Ascending aorta (tissue), 2 donors: ENCODE data around the gene CHRNA1. TPM values are rescaled to one million over a fixed set of nuclear protein-coding genes. Genes with fewer than 3 reads are reported as not detected.

Experiments used
- DNase-seq, 2 donors: peaks; one replicate each; pipeline ENCODE4 v3.0.0-alpha.2; 2019; ENCODE audit warnings: low spot score in 2 of 2
- H3K27ac ChIP-seq, 2 donors: fragments of 200-600 bp; sonication (generic); one replicate each; pipeline ENCODE4 v1.5.1; 2016 to 2017; ENCODE audit warnings: mild to moderate bottlenecking in 1 of 2
- H3K27me3 ChIP-seq: fragments of 200-600 bp; sonication (generic); one replicate; pipeline ENCODE4 v1.5.1; 2017
- H3K36me3 ChIP-seq, 2 donors: fragments of 200-600 bp; sonication (generic); one replicate each; pipeline ENCODE4 v1.5.1; 2016
- H3K4me1 ChIP-seq, 2 donors: fragments of 200-600 bp; sonication (generic); one replicate each; pipeline ENCODE4 v1.5.1; 2016 to 2017; ENCODE audit warnings: mild to moderate bottlenecking in 1 of 2
- H3K4me3 ChIP-seq, 2 donors: fragments of 200-600 bp; sonication (generic); one replicate each; pipeline ENCODE4 v1.5.1; 2016 to 2017; ENCODE audit warnings: mild to moderate bottlenecking in 1 of 2
- H3K9me3 ChIP-seq, 2 donors: fragments of 200-600 bp; sonication (generic); one replicate each; pipeline ENCODE4 v1.5.1; 2016
- intact Hi-C: fragments of 100-400 bp; cut with DNase I; formaldehyde crosslinking; loops from one replicate; pipeline ENCODE4 v1.15.1; 2023
- total RNA-seq: library from RNA; depleted of rRNA; stranded (reverse); fragments of >200 nt; gene quantifications from one replicate; pipeline ENCODE4 v1.1.0, GENCODE V29; 2016
- TF ChIP-seq, protein P1 (sequence below), 3 experiments: fragments of 200-600 bp in 2 of 3; fragments of 450-650 bp in 1 of 3; sonication (generic) in 2 of 3; IDR thresholded peaks; one replicate each; pipeline ENCODE4 v1.5.1; 2016 to 2019; ENCODE audit warnings: antibody characterized with exemption in 3 of 3, mild to moderate bottlenecking in 1 of 3, moderate library complexity in 1 of 3

CHRNA1 gene
- total RNA-seq, 1 donor from 2014 or later: not detected

DNA sequence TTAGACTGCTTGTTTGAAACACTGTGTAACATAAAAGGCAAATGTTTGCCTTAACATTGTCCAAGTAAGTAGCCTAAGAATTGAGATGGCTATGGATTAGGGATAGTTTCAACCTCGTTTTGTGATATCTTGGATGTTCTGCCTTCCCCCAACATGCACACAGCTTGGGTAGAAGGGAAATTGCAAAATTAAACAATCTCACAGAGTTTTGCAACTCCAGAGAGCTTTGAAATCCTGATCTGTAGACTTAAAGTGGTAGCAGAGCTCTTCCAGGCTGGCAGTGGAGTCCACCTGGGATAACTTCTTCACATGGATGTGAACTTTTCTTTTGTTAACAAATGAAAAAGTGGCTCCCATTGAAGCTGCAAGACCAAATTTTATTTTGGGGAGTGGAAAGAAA lies 59.6 kb downstream of the CHRNA1 start:
- TF ChIP-seq, protein P1, sequence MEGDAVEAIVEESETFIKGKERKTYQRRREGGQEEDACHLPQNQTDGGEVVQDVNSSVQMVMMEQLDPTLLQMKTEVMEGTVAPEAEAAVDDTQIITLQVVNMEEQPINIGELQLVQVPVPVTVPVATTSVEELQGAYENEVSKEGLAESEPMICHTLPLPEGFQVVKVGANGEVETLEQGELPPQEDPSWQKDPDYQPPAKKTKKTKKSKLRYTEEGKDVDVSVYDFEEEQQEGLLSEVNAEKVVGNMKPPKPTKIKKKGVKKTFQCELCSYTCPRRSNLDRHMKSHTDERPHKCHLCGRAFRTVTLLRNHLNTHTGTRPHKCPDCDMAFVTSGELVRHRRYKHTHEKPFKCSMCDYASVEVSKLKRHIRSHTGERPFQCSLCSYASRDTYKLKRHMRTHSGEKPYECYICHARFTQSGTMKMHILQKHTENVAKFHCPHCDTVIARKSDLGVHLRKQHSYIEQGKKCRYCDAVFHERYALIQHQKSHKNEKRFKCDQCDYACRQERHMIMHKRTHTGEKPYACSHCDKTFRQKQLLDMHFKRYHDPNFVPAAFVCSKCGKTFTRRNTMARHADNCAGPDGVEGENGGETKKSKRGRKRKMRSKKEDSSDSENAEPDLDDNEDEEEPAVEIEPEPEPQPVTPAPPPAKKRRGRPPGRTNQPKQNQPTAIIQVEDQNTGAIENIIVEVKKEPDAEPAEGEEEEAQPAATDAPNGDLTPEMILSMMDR (IDR thresholded peaks at IDR 0.05): no peak
- no peaks in the 10 kb centered on the region for H3K27me3 ChIP-seq
- no peak for DNase-seq
- H3K36me3 ChIP-seq: no peaks in the 10 kb centered on the region
- no peak overlapping the region for H3K27ac ChIP-seq
- H3K4me3 ChIP-seq: no peak overlapping the region
- H3K9me3 ChIP-seq: no peaks in the 10 kb centered on the region
- intact Hi-C loops: no loop called here
- no peaks in the 10 kb centered on the region for H3K4me1 ChIP-seq

DNA sequence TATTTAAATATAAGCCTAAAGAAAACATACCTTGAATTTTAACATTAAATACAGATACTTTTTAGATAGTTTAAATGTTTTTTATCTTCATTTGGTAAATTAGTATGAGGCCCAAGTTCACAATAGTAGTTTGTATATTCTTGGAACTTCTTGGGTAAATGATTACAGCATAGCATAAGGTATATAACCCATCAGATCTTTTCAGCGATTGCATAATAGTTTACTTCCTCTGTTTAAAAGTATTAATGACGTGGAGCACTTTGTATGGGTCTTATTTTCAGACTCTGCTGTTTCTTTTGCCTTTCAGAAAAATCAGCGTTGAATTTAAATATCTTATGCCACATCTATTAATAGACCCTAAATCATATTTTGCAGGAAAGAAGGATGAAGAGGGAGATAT lies 60.2 kb downstream of the CHRNA1 start:
- H3K36me3 ChIP-seq: no peaks in the 10 kb centered on the region
- no peaks in the 10 kb centered on the region for H3K4me1 ChIP-seq
- DNase-seq: no peak
- H3K27ac ChIP-seq: no peak overlapping the region
- intact Hi-C loops: no loop called here
- TF ChIP-seq, protein P1 (IDR thresholded peaks at IDR 0.05): no peak
- no peaks in the 10 kb centered on the region for H3K27me3 ChIP-seq
- no peak overlapping the region for H3K4me3 ChIP-seq
- no peaks in the 10 kb centered on the region for H3K9me3 ChIP-seq

DNA sequence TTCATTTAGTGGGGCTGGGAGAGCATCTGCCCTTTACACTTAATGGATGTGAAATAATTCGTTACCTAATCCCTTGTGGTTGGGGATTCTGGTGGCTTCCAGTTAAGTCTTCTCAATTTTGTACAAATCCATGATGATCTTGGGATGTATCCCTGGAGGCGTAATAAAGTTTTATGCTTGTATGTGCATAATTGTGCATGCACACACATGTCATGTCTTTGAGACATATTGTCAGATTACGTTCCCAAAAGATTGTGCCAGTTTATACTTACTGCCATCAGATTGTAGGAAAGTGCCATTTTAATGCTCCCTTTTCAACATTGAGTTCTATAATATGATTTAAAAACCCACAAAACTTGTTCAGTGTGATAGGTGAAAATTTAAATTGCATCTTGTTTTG lies 60.8 kb downstream of the CHRNA1 start:
- H3K27ac ChIP-seq: no peak overlapping the region
- H3K27me3 ChIP-seq: no peaks in the 10 kb centered on the region
- H3K4me3 ChIP-seq: no peak overlapping the region
- H3K9me3 ChIP-seq: no peaks in the 10 kb centered on the region
- intact Hi-C loops: no loop called here
- no peaks in the 10 kb centered on the region for H3K4me1 ChIP-seq
- no peak for DNase-seq
- TF ChIP-seq, protein P1 (IDR thresholded peaks at IDR 0.05): no peak
- no peaks in the 10 kb centered on the region for H3K36me3 ChIP-seq

DNA sequence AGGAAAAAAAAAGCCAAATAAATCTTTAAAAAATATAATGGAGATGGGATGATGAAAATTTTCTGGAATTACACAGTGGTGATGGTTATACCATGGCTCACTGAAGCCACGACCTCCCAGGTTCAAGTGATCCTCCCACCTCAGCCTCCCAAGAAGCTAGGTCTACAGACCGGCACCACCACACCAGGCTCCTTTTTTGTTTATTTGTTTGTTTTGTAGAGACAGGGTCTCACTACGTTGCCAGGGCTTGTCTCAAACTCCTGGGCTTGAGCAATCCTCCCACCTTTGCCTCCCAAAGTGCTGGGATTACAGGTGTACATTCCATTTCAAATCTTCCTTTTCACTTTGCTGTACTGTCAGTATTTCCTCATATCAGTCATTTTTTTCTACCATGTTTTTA lies 61.7 kb downstream of the CHRNA1 start:
- intact Hi-C loops: no loop called here
- Histone ChIP-seq H3K27me3 (no peaks in the 10 kb centered on the region), H3K4me3 (no peak overlapping the region), H3K4me1 (no peaks in the 10 kb centered on the region), H3K36me3 (no peaks in the 10 kb centered on the region), H3K27ac (no peak overlapping the region), H3K9me3 (no peaks in the 10 kb centered on the region)
- TF ChIP-seq, protein P1 (IDR thresholded peaks at IDR 0.05): no peak
- DNase-seq: no peak

DNA sequence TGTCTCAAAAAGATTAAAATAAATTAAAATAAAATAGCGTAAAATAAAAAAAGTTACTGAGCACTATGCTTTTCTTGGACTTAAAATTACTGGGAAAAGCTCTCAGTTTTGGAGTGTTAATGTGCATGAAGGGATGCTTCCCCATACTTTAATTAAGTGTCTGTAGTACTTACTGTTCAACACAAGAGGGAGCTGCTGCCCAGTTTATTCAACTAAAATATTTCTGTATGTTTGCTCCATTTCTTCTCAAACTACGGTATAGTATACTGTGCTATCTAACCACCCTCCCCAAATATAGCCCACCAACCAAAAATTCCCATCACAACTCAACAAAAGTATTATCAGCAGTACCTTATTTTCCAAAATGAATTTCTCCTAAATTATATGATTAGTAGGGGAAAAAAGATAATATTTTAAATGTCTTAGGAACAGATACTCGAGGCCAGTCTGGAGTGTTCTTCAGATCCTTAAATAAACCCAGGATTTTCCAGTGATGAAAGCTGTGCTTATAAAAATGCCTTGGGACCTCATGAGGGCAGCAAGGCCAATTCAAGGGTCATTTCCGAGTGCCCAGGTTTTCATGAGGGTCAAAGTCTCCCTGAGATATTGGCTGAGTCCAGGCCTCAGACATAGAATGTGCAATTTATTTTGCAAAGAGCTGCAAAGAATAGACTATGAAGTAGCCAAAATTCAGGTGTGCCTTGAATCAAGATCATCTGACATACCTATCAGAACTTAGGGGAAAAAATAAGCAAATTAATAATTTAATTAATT lies 64.1 kb downstream of the CHRNA1 start:
- Histone ChIP-seq H3K36me3 (no peaks in the 10 kb centered on the region), H3K9me3 (no peaks in the 10 kb centered on the region), H3K4me3 (no peak overlapping the region), H3K4me1 (no peaks in the 10 kb centered on the region), H3K27me3 (no peaks in the 10 kb centered on the region), H3K27ac (no peak overlapping the region)
- TF ChIP-seq, protein P1 (IDR thresholded peaks at IDR 0.05): peak; percentile 50 to 76 (median 63)
- intact Hi-C loops: no loop called here
- no peak for DNase-seq

Other genes starting within 250 kb of the CHRNA1 start
- 26.1 TPM for gene WIPF1, start 166.7 kb downstream of the CHRNA1 start, total RNA-seq
- gene CHN1, start 240.9 kb upstream of the CHRNA1 start, total RNA-seq: 7.8 TPM